ENCODE data around the gene UCK2. TPM values are rescaled to one million over a fixed set of nuclear protein-coding genes. Genes with fewer than 3 reads are reported as not detected.
A peak's percentile ranks its signal among the peaks of the same experiment; 100 is the strongest.

The UCK2 gene
- total RNA-seq, 1 donor from 2014 or later, result 66.7 TPM

DNA sequence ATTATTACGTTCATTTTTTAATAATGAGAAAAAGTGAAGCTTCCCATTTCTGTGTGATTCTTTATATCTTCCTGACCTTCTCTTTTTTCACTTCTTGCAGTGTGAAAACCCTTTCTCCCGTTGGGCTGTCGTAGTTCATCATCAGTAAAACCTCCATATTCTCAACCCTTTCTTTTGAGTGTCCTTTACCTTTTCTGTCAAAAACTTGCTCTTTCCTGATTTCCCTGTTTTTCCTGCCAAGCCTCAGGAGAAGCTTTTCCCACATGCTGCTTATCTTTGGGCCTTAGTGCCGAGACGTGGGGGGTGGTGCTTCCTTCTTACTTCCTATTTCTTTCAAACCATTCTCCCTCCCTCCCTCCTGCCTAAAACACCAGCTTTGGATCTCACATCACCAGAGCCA, 46.1 kb downstream of the UCK2 start:
- peaks cover 15% of the 10 kb centered on the region for H3K4me1 Mint-ChIP-seq
- H3K9me3 Mint-ChIP-seq, result peaks cover 22% of the 10 kb centered on the region
- H3K4me3 Mint-ChIP-seq, result no peak overlapping the region
- no peak for TF ChIP-seq CTCF (conservative IDR thresholded peaks at IDR 0.05)
- DNase-seq (ENCODE audit: low read depth, low spot score), result no peak
- peaks cover 48% of the 10 kb centered on the region for H3K36me3 Mint-ChIP-seq (ENCODE audit: low read depth)
- H3K27me3 Mint-ChIP-seq (ENCODE audit: low read depth), result no peaks in the 10 kb centered on the region
- no peak overlapping the region for H3K27ac Mint-ChIP-seq (ENCODE audit: unreplicated experiment)

- no peaks in the 10 kb centered on the region for H3K27me3 Mint-ChIP-seq (ENCODE audit: low read depth)
- H3K4me3 Mint-ChIP-seq, result no peak overlapping the region
- peaks cover 22% of the 10 kb centered on the region for H3K9me3 Mint-ChIP-seq
- DNase-seq (ENCODE audit: low read depth, low spot score), result no peak
- no peak overlapping the region for H3K27ac Mint-ChIP-seq (ENCODE audit: unreplicated experiment)
- TF ChIP-seq CTCF (conservative IDR thresholded peaks at IDR 0.05), result no peak
- H3K4me1 Mint-ChIP-seq, result peaks cover 10% of the 10 kb centered on the region
- H3K36me3 Mint-ChIP-seq (ENCODE audit: low read depth), result peaks cover 56% of the 10 kb centered on the region
These were observed 47.2 kb downstream of the UCK2 start for GRCh38 chr1:165874643-165875042.

DNA sequence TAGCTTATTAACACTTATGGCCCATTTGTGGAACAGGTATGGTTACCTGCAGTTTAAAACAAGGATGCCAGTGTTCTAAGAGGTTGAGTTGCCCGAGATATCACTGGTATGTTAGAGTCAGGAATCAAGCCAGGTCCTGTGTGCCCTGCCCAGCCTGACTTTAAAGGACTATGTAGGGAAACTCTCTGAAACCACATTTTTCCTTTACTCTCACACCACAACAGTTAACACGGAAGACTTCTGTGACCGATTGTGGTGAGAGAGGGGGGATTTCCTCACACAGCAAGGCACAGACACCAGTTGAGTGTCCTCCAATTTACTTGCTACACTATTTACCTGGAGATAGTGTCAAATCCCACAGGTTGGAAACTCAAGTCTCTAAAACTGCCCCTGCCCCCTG, 47.8 kb downstream of the UCK2 start:
- H3K9me3 Mint-ChIP-seq, result peaks cover 22% of the 10 kb centered on the region
- peaks cover 10% of the 10 kb centered on the region for H3K4me1 Mint-ChIP-seq
- H3K36me3 Mint-ChIP-seq (ENCODE audit: low read depth), result peaks cover 59% of the 10 kb centered on the region
- TF ChIP-seq CTCF (conservative IDR thresholded peaks at IDR 0.05), result no peak
- peak overlapping the region; percentile 47 for H3K27ac Mint-ChIP-seq (ENCODE audit: unreplicated experiment)
- H3K27me3 Mint-ChIP-seq (ENCODE audit: low read depth), result no peaks in the 10 kb centered on the region
- no peak overlapping the region for H3K4me3 Mint-ChIP-seq
- no peak for DNase-seq (ENCODE audit: low read depth, low spot score)

DNA sequence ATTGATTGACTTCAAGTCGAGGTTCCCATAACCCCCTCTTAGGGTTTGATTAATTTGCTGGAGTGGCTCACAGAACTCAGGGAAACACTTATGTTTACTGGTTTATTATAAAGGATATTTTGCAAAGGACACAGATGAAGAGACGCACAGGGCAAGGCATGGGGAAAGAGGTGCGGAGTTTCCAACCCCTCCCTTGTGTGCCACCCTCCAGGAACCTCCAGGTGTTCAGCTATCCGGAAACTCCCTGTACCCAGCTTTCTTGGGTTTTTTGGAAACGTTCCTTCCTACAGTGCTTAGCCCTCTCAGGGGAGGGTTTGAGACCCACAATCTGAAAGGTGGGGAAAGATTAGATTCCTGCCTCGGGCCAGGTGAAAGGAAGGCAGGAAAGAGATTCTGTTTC, 48.2 kb downstream of the UCK2 start:
- TF ChIP-seq CTCF (conservative IDR thresholded peaks at IDR 0.05), result no peak
- H3K4me1 Mint-ChIP-seq, result peaks cover 10% of the 10 kb centered on the region
- peaks cover 59% of the 10 kb centered on the region for H3K36me3 Mint-ChIP-seq (ENCODE audit: low read depth)
- no peak overlapping the region for H3K4me3 Mint-ChIP-seq
- no peak overlapping the region for H3K27ac Mint-ChIP-seq (ENCODE audit: unreplicated experiment)
- H3K27me3 Mint-ChIP-seq (ENCODE audit: low read depth), result no peaks in the 10 kb centered on the region
- H3K9me3 Mint-ChIP-seq, result peaks cover 22% of the 10 kb centered on the region
- DNase-seq (ENCODE audit: low read depth, low spot score), result no peak

DNA sequence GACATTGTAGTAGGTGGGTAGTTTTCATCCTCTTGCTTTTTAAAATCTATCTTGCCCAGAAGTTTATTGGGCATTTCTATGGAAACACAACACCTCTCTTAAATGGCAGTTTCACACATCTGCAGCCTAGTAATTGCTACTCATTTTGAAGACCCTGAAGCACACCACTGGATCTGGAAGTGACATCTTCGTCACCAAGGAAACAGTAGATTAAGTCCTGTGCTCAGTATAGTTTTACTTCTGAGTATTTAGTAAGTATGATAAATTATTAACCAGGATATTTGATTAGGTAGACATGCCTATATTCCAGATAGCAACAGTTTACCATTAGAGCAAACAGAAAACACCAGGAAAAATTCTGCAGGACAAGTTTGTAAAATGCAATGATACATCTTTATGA, 48.7 kb downstream of the UCK2 start:
- peaks cover 6% of the 10 kb centered on the region for H3K4me1 Mint-ChIP-seq
- no peak overlapping the region for H3K27ac Mint-ChIP-seq (ENCODE audit: unreplicated experiment)
- H3K27me3 Mint-ChIP-seq (ENCODE audit: low read depth), result no peaks in the 10 kb centered on the region
- H3K4me3 Mint-ChIP-seq, result no peak overlapping the region
- H3K9me3 Mint-ChIP-seq, result peaks cover 22% of the 10 kb centered on the region
- no peak for DNase-seq (ENCODE audit: low read depth, low spot score)
- TF ChIP-seq CTCF (conservative IDR thresholded peaks at IDR 0.05), result no peak
- peaks cover 60% of the 10 kb centered on the region for H3K36me3 Mint-ChIP-seq (ENCODE audit: low read depth)

DNA sequence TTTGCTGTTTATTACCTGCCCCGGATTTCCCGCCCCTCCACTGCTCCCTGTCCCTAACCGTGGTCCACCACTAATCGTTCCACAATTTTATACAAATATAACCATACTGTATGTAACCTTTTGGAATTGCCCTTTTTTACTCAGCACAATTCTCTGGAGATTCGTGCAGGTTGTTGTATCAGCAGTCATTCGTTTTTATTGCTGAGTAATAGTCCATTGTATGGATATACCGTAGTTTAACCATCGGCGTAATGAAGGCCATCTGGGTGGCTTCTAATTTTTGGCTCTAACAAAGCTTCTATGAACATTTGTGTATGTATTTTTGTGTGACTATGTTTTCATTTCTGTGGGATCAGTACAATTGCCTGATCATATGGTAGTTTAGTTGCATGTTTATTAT, 50.0 kb downstream of the UCK2 start:
- Mint-ChIP-seq H3K36me3 (ENCODE audit: low read depth) (peaks cover 62% of the 10 kb centered on the region), H3K27ac (ENCODE audit: unreplicated experiment) (no peak overlapping the region), H3K27me3 (ENCODE audit: low read depth) (no peaks in the 10 kb centered on the region), H3K4me1 (no peaks in the 10 kb centered on the region), H3K4me3 (no peak overlapping the region), H3K9me3 (peaks cover 19% of the 10 kb centered on the region)
- no peak for TF ChIP-seq CTCF (conservative IDR thresholded peaks at IDR 0.05)
- DNase-seq (ENCODE audit: low read depth, low spot score), result no peak
